ENCODE measurements around the gene PKIG.

DNA sequence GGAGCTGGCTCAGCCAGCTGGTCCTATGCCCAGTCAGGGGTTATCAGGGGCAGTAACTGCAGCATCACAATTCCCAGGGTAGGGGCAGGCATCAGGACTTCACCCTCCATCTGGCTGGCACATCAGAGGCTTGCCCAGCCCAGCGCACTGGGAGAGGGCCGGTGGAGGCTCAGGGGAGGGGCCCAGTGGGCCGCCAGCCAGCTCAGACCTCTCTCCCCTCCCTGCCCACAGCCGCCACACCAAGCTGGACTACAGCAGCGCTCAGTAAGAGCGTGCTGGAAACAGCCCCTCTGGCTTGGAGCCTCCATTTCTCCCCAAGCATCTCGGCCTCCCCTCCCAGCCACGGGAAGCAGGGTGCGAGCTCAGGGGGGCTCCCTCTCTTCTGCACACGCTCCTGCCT is 47.2 kb downstream of the PKIG start:
- TF ChIP-seq, protein P1, sequence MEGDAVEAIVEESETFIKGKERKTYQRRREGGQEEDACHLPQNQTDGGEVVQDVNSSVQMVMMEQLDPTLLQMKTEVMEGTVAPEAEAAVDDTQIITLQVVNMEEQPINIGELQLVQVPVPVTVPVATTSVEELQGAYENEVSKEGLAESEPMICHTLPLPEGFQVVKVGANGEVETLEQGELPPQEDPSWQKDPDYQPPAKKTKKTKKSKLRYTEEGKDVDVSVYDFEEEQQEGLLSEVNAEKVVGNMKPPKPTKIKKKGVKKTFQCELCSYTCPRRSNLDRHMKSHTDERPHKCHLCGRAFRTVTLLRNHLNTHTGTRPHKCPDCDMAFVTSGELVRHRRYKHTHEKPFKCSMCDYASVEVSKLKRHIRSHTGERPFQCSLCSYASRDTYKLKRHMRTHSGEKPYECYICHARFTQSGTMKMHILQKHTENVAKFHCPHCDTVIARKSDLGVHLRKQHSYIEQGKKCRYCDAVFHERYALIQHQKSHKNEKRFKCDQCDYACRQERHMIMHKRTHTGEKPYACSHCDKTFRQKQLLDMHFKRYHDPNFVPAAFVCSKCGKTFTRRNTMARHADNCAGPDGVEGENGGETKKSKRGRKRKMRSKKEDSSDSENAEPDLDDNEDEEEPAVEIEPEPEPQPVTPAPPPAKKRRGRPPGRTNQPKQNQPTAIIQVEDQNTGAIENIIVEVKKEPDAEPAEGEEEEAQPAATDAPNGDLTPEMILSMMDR (IDR thresholded peaks at IDR 0.05; ENCODE audit: borderline replicate concordance, extremely low read depth, low read length, poor library complexity, severe bottlenecking), result no peak
- TF ChIP-seq EZH2 (IDR thresholded peaks at IDR 0.05; ENCODE audit: borderline replicate concordance, low read depth, low read length, severe bottlenecking), result no peak
